ENCODE measurements around the gene COX6A2. TPM values are rescaled to one million over a fixed set of nuclear protein-coding genes. Genes with fewer than 3 reads are reported as not detected.

COX6A2 gene
- total RNA-seq (not detected), polyA plus RNA-seq (not detected)

DNA sequence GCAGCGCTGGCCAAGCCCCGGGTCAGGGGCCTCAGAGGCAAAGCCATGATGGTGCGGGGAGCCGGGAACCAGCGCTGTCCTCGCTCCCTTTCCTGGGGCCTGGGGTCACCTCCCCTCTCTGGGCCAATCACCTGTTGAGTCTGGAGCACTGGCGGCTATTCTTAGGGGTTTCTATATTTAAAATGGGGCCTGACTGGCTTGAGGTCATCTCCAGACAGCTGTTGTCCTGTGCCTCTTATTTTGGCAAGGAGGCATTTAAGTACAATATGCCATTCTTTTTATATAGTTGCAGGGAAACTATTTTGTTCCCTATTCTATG, at the start of gene COX6A2:
Gene COX6A2 (minus strand): TSS at position 82 of the 319 bp plus-strand sequence. CDS start 35 bp downstream, at position 47.
- H3K4me1 Mint-ChIP-seq: peaks cover 0 to 4% (median 1%) of the 10 kb centered on the region in 4 donors
- no peaks in the 10 kb centered on the region for H3K4me1 ChIP-seq (ENCODE audit: control insufficient read depth, insufficient read depth, low read length, poor library complexity, severe bottlenecking)
- H3K36me3 ChIP-seq (ENCODE audit: control insufficient read depth, insufficient read depth, low read length): no peaks in the 10 kb centered on the region
- H3K27me3 Mint-ChIP-seq: peaks cover 10% of the 10 kb centered on the region
- H3K4me3 Mint-ChIP-seq: peak within 1 kb of the TSS in 2 of 4 donors; percentile 35 to 70
- H3K9me3 ChIP-seq (ENCODE audit: control insufficient read depth in 2 of 2, low read length in 2 of 2): no peaks in the 10 kb centered on the region
- H3K27ac Mint-ChIP-seq: no peak within 1 kb of the TSS
- H3K36me3 Mint-ChIP-seq: no peaks in the 10 kb centered on the region
- DNase-seq: no peak
- H3K27me3 ChIP-seq (ENCODE audit: control insufficient read depth, insufficient read depth, low read length): no peaks in the 10 kb centered on the region
- ATAC-seq (ENCODE audit: low read depth in 2 of 2): no peak
- H3K9me3 Mint-ChIP-seq: peaks cover 0 to 2% (median 0%) of the 10 kb centered on the region in 7 donors
- no peak within 1 kb of the TSS for H3K4me3 ChIP-seq (ENCODE audit: low read depth, low read length)
- no peak within 1 kb of the TSS for H3K27ac ChIP-seq (ENCODE audit: insufficient read depth, low read length, poor library complexity, severe bottlenecking)

DNA sequence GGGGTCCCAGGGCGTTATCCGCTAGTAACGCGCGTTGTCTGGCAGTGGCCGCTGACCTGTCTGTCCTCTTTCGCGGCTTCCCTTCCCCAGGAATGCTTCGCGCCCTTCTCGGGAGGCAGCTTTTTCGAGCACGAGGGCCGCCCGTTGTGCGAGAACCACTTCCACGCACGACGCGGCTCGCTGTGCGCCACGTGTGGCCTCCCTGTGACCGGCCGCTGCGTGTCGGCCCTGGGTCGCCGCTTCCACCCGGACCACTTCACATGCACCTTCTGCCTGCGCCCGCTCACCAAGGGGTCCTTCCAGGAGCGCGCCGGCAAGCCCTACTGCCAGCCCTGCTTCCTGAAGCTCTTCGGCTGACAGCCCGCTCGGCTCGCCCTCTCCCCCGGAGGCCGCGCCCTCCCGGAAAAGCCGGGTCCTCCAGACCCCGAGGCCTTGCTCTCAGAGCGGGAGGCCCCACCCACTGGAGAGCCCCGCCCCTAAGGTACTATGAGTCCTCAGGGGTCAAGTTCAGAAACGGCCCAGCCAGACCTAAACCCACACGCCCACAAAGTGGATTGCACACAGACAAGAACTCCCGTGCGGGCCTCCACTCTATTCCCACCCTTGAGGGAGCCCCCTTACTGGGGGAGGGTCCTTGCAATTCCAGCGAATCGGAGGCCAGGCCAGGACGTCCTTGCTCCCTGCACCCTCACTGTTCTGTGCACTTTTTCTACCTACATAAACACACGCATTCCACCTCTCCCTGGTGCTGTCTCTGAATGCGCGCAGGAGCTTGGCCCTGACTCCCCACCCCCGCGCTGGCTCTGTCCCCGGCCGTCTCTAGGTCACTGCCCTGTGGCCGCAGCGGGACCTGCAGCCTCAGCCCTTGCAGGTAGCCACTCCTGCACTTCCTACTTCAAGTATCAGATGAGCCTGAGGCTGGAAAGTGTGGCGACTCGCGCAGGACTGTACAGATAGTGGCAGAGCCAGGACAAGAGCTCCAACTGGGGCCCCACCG, 49.4 kb upstream of the COX6A2 start:
- ATAC-seq (ENCODE audit: low read depth in 2 of 2) (peak; percentile 8 to 17), DNase-seq (peak in 2 of 3 donors; percentile 37 to 50)
- Mint-ChIP-seq H3K27me3 (peaks cover 4% of the 10 kb centered on the region), H3K9me3 (no peaks in the 10 kb centered on the region), H3K4me3 (peak overlapping the region; percentile 79 to 90 (median 86)), H3K27ac (peak overlapping the region; percentile 15 to 48 (median 26)), H3K36me3 (no peaks in the 10 kb centered on the region), H3K4me1 (peaks cover 0 to 24% (median 5%) of the 10 kb centered on the region in 4 donors)
- H3K9me3 ChIP-seq (ENCODE audit: control insufficient read depth in 2 of 2, low read length in 2 of 2): no peaks in the 10 kb centered on the region
- H3K36me3 ChIP-seq (ENCODE audit: control insufficient read depth, insufficient read depth, low read length): no peaks in the 10 kb centered on the region
- H3K4me3 ChIP-seq (ENCODE audit: low read depth, low read length): no peak overlapping the region
- no peaks in the 10 kb centered on the region for H3K27me3 ChIP-seq (ENCODE audit: control insufficient read depth, insufficient read depth, low read length)
- H3K27ac ChIP-seq (ENCODE audit: insufficient read depth, low read length, poor library complexity, severe bottlenecking): peak overlapping the region; percentile 33
- peaks cover 24% of the 10 kb centered on the region for H3K4me1 ChIP-seq (ENCODE audit: control insufficient read depth, insufficient read depth, low read length, poor library complexity, severe bottlenecking)

DNA sequence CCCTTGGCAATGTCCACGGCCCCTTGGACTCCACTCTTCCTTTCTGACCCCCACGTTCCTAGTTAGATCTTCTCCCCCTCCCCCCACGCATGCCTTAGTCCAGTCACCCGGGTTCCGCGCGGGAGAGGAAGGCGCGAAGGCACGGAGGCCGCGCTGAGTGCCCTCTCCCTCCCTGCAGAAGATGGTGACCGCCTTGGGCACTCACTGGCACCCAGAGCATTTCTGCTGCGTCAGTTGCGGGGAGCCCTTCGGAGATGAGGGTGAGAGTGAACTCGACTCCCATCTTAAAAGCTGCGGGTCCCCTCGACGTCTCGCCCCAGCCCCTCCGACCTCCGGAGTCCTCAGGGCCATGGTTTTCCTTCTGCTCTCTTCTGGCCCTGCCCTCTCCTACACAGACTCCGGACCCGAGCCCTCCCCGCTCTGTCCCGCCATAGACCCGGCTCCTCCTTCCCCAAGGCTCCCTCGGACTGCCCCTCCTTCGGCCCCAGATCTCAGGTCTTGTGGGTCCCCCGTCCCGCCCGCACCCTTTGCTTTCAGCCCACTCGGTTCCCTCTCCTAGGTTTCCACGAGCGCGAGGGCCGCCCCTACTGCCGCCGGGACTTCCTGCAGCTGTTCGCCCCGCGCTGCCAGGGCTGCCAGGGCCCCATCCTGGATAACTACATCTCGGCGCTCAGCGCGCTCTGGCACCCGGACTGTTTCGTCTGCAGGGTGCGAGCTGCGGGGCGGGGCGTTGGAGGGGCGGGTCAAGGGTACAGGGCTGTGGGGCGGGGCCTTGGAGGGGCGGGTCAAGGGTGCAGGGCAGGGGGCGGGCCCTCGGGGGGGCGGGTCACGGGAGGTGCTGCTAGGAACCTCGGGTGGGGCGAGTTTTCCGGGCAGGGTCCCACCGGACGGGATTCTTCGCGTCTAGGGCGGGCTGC, 48.4 kb upstream of the COX6A2 start:
- Mint-ChIP-seq H3K4me1 (peaks cover 0 to 28% (median 6%) of the 10 kb centered on the region in 4 donors), H3K9me3 (no peaks in the 10 kb centered on the region), H3K27ac (peak overlapping the region in 2 of 3 donors; percentile 56 to 88), H3K36me3 (no peaks in the 10 kb centered on the region), H3K27me3 (peaks cover 5% of the 10 kb centered on the region), H3K4me3 (peak overlapping the region; percentile 79 to 94 (median 86))
- Histone ChIP-seq H3K4me3 (ENCODE audit: low read depth, low read length) (peak overlapping the region; percentile 37), H3K36me3 (ENCODE audit: control insufficient read depth, insufficient read depth, low read length) (no peaks in the 10 kb centered on the region), H3K27me3 (ENCODE audit: control insufficient read depth, insufficient read depth, low read length) (no peaks in the 10 kb centered on the region), H3K27ac (ENCODE audit: insufficient read depth, low read length, poor library complexity, severe bottlenecking) (peak overlapping the region; percentile 55), H3K9me3 (ENCODE audit: control insufficient read depth in 2 of 2, low read length in 2 of 2) (no peaks in the 10 kb centered on the region), H3K4me1 (ENCODE audit: control insufficient read depth, insufficient read depth, low read length, poor library complexity, severe bottlenecking) (peaks cover 31% of the 10 kb centered on the region)
- peak; percentile 89 to 92 for ATAC-seq (ENCODE audit: low read depth in 2 of 2)
- peak; percentile 73 to 92 (median 81) for DNase-seq

DNA sequence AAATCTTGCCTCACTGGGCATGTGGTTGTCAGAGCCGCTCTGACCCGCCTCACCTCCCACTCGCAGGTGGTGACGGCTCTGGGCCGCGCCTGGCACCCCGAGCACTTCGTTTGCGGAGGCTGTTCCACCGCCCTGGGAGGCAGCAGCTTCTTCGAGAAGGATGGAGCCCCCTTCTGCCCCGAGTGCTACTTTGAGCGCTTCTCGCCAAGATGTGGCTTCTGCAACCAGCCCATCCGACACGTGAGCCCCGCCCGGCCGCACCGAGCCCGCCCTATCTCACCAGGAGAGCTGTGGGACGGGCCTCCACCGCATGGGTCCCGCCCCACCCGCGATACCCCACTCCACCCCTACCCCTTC, 47.8 kb upstream of the COX6A2 start:
- Mint-ChIP-seq H3K9me3 (no peaks in the 10 kb centered on the region), H3K4me3 (peak overlapping the region; percentile 78 to 89 (median 81)), H3K27ac (peak overlapping the region in 2 of 3 donors; percentile 56 to 88), H3K4me1 (peaks cover 0 to 31% (median 6%) of the 10 kb centered on the region in 4 donors), H3K36me3 (no peaks in the 10 kb centered on the region), H3K27me3 (peaks cover 9% of the 10 kb centered on the region)
- peaks cover 33% of the 10 kb centered on the region for H3K4me1 ChIP-seq (ENCODE audit: control insufficient read depth, insufficient read depth, low read length, poor library complexity, severe bottlenecking)
- no peak overlapping the region for H3K27ac ChIP-seq (ENCODE audit: insufficient read depth, low read length, poor library complexity, severe bottlenecking)
- no peak overlapping the region for H3K4me3 ChIP-seq (ENCODE audit: low read depth, low read length)
- ATAC-seq (ENCODE audit: low read depth in 2 of 2) (no peak), DNase-seq (peak in 1 of 3 donors; percentile 27)
- no peaks in the 10 kb centered on the region for H3K9me3 ChIP-seq (ENCODE audit: control insufficient read depth in 2 of 2, low read length in 2 of 2)
- no peaks in the 10 kb centered on the region for H3K27me3 ChIP-seq (ENCODE audit: control insufficient read depth, insufficient read depth, low read length)
- H3K36me3 ChIP-seq (ENCODE audit: control insufficient read depth, insufficient read depth, low read length): no peaks in the 10 kb centered on the region

DNA sequence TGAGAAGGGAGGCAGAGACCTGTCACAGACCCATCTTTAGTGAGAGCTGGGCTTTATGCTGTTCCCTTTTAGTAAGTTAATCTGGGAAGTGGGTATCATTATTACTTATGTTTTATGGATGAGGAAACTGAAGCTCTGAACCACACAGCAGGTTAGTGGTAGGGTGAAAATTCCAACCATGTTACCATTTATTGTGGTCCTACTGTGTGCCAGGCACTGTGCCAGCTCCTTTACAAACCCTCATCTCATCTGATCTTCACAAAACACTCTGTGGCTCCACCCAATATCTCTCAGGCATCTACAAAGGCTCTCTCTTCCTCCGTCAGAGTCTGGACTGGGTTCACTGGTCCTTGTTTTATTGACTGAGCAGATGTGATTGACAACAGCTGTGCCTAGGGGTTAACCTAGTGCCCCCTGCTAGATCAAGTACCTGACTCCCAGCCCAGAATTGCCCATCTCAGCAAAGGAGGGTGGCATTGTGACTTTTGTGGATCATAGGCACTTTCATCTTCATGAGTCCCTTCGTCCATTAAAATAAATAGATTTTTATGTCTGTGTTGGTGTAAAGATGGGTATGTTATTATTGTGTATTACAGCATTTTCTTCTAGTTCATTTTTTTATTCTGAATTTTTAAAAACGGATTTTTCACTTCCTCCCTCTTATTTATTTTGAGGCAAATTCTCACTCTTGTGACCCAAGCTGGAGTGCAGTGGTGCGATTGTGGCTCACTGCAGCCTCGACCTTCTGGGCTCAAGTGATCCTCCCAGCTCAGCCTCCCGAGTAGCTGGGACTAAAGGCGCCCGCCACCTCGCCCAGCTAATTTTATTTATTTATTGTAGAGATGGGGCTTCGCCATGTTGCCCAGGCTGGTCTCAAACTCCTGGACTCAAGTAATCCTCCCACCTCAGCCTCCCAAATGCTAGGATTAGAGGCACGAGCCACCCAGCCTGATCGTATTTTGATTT, 46.9 kb upstream of the COX6A2 start:
- Mint-ChIP-seq H3K27ac (no peak overlapping the region), H3K4me1 (peaks cover 0 to 31% (median 6%) of the 10 kb centered on the region in 4 donors), H3K9me3 (no peaks in the 10 kb centered on the region), H3K36me3 (no peaks in the 10 kb centered on the region), H3K4me3 (peak overlapping the region; percentile 5 to 89 (median 65)), H3K27me3 (peaks cover 9% of the 10 kb centered on the region)
- Histone ChIP-seq H3K36me3 (ENCODE audit: control insufficient read depth, insufficient read depth, low read length) (no peaks in the 10 kb centered on the region), H3K9me3 (ENCODE audit: control insufficient read depth in 2 of 2, low read length in 2 of 2) (no peaks in the 10 kb centered on the region), H3K4me1 (ENCODE audit: control insufficient read depth, insufficient read depth, low read length, poor library complexity, severe bottlenecking) (peaks cover 33% of the 10 kb centered on the region), H3K4me3 (ENCODE audit: low read depth, low read length) (no peak overlapping the region), H3K27ac (ENCODE audit: insufficient read depth, low read length, poor library complexity, severe bottlenecking) (no peak overlapping the region), H3K27me3 (ENCODE audit: control insufficient read depth, insufficient read depth, low read length) (no peaks in the 10 kb centered on the region)
- no peak for ATAC-seq (ENCODE audit: low read depth in 2 of 2)
- no peak for DNase-seq

DNA sequence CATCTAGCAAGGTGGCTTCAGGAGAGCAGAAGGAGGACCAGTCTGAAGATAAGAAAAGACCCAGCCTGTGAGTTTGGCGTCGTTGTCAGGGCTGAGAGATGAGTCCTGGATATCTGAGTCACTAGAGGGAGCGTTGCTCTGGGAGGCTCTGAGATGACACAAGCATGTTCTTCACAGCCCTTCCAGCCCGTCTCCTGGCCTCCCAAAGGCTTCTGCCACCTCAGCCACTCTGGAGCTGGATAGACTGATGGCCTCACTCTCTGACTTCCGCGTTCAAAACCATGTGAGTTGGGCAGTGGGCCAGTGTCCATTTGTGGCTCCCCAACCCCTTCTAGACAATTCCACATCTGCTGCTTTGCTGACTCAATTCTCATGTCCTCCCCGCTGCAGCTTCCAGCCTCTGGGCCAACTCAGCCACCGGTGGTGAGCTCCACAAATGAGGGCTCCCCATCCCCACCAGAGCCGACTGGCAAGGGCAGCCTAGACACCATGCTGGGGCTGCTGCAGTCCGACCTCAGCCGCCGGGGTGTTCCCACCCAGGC, 46.1 kb upstream of the COX6A2 start:
- H3K36me3 ChIP-seq (ENCODE audit: control insufficient read depth, insufficient read depth, low read length): no peaks in the 10 kb centered on the region
- H3K4me3 Mint-ChIP-seq: peak overlapping the region in 1 of 4 donors; percentile 84
- no peak overlapping the region for H3K27ac Mint-ChIP-seq
- H3K27me3 Mint-ChIP-seq: peaks cover 9% of the 10 kb centered on the region
- no peaks in the 10 kb centered on the region for H3K9me3 Mint-ChIP-seq
- no peaks in the 10 kb centered on the region for H3K9me3 ChIP-seq (ENCODE audit: control insufficient read depth in 2 of 2, low read length in 2 of 2)
- no peak overlapping the region for H3K27ac ChIP-seq (ENCODE audit: insufficient read depth, low read length, poor library complexity, severe bottlenecking)
- peaks cover 33% of the 10 kb centered on the region for H3K4me1 ChIP-seq (ENCODE audit: control insufficient read depth, insufficient read depth, low read length, poor library complexity, severe bottlenecking)
- ATAC-seq (ENCODE audit: low read depth in 2 of 2) (no peak), DNase-seq (no peak)
- H3K4me3 ChIP-seq (ENCODE audit: low read depth, low read length): no peak overlapping the region
- no peaks in the 10 kb centered on the region for H3K36me3 Mint-ChIP-seq
- H3K27me3 ChIP-seq (ENCODE audit: control insufficient read depth, insufficient read depth, low read length): no peaks in the 10 kb centered on the region
- peaks cover 0 to 31% (median 6%) of the 10 kb centered on the region in 4 donors for H3K4me1 Mint-ChIP-seq
